Stimulated activated naive CD4-positive, alpha-beta T cell (primary cell): ENCODE results near the gene CAPZB.

Source experiments
- DNase-seq, 6 experiments: peaks; one replicate each; lab custom pipeline; 2025; lab: John Stamatoyannopoulos, UW

The CAPZB gene

GRCh38 chr1:19405761-19406487, 79.4 kb downstream of the CAPZB start:
- DNase-seq = peak in 2 of 6 experiments; percentile 4 to 9

GRCh38 chr1:19405195-19405760, 80.1 kb downstream of the CAPZB start:
- DNase-seq = no peak

GRCh38 chr1:19404748-19405147, 80.6 kb downstream of the CAPZB start:
- DNase-seq = no peak

DNA sequence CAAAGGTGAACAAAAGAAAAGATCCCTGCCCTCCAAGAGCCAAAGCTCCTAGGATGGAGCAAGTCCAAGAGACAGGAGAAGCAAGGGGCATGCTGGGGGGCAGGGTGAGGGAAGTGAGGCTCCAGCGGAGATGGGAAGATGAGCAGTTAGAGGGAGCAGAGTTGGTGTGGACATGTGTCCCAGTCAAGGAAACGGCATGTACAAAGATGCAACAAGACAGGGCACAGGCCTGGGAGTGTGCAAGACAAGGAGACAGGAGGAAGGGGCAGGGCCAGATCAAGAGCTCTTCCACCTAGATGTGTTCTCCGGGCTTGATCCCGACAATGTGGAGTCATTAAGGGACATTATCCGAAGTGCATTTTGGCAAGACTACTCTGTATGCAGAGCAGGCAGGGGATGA, 82.1 kb downstream of the CAPZB start:
- DNase-seq = no peak

DNA sequence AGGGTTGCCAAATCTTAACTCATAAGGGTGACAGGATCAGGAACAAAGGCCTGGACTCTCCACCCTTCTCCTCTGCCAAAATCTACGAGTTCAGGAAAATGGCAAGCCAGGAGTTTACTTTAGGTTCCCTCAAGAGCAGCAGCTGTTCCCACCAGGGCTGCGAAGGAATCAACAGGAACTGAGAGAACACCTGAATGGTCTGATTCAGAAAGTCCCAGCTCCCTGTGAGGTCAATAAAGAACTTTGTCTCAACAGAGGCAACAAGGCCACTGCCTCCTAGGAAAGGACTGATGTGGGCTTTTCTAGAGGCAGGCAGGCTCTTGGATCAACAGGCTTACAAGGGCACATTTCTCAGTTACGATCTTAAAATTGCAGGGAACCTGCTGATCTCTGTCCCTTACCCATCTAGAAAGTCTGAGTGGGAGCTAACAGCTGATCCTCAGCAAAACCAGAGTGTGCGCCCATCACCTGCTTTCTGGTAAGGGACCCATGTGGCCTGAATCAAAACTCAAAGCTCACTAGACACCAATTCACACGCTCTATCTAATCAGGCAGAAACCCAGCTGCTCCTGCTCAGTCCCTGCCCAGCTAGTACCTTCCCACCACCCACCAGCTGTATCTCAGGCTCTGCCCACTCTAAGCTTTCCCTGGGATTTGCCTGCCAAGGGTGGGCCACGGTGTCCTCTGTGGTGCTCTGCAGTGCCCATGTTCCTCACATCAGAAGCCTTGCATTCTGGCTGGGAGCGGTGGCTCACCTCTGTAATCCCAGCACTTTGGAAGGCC, 83.1 kb downstream of the CAPZB start:
- no peak for DNase-seq

DNA sequence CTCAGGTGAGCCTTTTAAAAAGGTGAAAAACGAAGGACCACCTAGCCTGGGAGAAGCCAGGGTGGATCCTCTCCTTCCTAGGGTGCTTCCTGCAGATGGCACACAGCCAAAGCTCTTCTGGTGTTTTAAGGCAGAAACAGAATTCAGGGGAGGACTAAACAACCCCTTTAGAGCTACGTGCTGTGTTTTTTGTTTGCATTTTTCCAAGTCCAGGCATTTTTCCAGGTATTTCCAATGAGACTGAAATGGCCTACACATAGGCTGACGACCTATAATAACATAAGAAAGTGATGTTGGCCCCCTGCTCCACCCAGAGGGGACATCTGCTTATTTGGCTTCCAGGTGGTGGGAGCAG, 83.8 kb downstream of the CAPZB start:
- no peak for DNase-seq

DNA sequence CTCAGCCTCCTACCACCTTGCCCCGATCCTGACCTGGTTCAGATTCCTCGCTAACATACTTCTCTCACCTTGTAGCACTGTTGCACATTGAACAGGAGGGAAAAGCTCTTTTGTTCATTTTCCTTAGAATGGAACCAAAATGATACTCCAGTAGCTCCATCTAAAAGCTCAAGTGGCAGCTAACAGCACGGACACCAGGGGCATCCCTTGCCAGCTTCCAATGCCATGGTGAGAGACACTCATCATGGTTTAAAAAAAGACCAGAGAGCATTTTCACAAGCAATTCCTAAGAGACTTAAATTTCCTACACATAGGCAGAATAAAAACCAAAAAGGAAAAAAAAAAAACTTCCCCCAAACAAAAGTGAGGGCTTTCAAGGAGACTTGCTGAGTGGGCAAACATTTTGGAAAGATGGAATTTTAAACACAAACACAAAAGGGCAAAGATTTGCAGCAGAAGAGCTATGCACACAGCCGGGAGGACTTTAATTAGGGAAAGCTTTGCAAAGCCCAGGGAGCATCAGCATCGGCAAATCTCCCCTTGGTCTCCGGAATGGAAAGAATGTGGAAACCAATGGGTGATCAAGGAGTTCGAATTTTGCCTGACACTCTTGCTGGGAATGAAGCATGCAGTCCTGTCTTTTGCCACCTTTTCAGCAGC, 84.3 kb downstream of the CAPZB start:
- no peak for DNase-seq

- DNase-seq = no peak
These were observed 85.1 kb downstream of the CAPZB start for GRCh38 chr1:19400192-19400611.

GRCh38 chr1:19398309-19398760, 87.0 kb downstream of the CAPZB start:
- no peak for DNase-seq

- DNase-seq = no peak
These were observed 88.0 kb downstream of the CAPZB start for GRCh38 chr1:19397217-19397945.

DNA sequence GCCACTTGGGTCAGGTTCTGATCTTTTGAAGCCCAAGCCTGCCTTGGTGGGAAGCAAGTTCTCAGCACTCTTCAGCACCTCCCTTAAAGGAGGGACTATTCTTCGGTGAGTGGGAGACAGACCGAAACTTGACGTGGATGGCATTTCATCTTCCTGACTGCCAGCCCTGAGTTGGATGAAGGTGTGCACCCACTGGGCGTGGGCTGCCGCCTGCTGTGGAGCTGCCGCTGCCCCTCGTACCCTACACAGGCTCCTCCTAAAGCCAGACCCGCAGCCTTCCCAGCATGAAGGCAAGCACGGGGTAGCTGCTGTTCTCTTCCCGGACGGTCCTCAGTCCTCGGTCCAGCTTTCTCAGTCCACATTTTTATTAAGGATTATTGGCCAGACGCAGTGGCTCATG, 89.1 kb downstream of the CAPZB start:
- no peak for DNase-seq

- DNase-seq = no peak
These were observed 89.6 kb downstream of the CAPZB start for GRCh38 chr1:19395678-19396192.

- no peak for DNase-seq
These were observed 92.3 kb downstream of the CAPZB start for GRCh38 chr1:19393046-19393445.

- no peak for DNase-seq
These were observed 93.1 kb downstream of the CAPZB start for GRCh38 chr1:19392221-19392620.

DNA sequence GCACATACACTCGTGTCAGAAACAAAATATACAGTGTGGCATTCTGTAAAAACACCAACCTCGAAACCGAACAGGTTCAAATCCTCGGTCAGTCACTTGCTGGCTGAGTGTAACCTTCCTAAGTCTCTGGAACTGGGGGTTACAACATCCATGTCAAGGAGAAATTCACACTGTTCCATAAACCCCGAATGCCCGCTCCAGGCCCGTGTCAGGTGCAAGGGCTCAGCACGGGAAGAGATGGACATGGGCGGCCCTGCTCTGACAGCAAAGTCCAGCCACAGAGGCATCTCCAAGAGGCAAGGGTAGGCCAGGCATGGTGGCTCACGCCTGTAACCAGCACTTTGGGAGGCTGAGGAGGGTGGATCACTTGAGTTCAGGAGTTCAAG, 93.8 kb downstream of the CAPZB start:
- DNase-seq = no peak

DNA sequence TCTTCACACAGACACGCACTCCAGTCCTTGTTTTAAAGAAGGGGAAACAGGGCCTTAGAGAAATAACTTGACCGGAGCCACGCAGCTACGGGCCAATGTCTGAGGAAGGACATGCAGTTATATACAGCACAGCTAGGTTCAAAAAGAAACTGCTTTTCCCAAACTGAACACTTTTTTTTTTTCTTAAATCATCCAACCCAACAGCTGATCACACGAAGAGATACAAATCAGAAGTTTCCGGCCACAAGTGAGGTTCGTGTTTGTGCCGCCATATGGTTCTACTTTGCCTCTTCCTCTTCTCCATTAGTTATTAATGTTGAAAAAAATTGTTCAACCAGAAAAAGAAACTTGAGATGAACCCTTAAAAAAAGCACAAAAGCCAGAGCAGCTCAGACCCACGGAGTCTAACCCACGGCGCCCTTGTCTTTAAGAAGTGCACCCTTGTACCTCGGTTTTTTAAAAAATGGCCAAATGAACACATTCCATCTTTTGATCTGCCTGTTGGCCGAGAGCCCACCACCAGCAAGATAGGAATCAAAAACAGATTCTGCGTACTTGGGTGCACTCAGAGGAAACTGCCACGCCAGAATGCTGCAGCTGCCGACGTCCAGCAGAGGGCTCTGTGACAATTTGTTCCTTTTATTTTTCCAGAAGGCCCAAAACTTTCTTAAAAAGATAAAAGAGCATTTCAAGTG, 94.3 kb downstream of the CAPZB start:
- DNase-seq = peak; percentile 35 to 87 (median 74)

GRCh38 chr1:19390166-19390850, 95.0 kb downstream of the CAPZB start:
- no peak for DNase-seq

DNA sequence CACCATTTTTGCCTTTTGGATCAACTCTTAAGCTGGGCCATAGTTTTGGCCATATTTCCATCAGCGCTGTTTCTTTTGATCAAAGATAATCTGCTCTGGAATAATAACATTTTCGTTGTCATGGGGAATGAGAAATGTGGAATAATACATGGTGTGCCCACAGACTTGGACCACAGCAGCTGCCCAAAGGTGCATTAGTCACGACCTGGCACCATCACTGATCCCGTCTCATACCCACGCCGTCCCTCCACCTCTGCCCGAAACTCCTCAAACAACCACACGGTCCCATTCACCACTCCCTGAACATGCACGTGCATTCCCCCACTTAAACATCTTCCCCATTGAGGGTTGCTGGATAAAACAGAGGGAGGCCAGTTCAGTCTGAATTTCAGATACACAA, 96.4 kb downstream of the CAPZB start:
- no peak for DNase-seq

GRCh38 chr1:19387045-19387467, 98.3 kb downstream of the CAPZB start:
- no peak for DNase-seq

DNA sequence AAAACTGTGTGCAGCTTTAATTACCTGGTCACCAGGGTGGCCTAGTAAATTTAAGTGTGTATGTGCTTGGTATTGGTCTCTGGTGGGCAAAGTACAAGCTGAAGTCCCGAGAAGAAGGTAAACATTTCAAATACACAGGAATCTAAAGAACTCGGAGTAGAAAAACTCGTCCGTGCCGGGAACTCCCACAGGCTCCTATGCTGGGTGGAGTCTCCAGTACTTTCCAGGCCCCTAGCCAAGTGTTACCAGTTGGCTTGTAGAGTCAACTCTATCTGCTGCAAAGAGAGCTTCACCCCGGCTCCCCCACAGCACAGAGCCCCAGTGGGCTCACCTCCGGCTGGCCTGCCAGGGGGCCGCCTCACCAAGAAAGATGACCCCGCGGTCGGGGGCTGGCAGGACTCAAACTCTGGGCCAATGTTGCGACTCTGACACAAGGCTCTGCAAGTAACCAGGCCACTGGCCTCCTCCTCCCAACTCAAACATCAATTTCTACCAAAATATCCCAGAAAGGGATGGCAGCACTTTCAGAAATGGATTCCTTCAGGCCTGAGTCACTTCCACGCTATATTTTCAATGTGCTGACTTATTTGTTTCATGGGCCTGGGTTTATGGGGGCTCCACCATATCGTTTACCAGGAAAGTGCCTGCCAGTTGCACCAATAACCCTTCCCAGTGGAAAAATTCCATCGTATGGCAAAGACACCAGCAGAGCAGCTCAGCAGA, 99.3 kb downstream of the CAPZB start:
- DNase-seq = no peak
